Endothelial cell of umbilical vein (primary cell): Measurements from ENCODE around the gene BNIP5. TPM values are rescaled to one million over a fixed set of nuclear protein-coding genes. Genes with fewer than 3 reads are reported as not detected.

ENCODE experiments used
- BruUV-seq: library from RNA; stranded (reverse); fragments of 400-500 nt; replicated peaks from 2 replicates; lab custom pipeline; 2021; lab: Mats Ljungman, UMichigan
- CTCF ChIA-PET: fragments of 300-600, 350-600 bp; sonication (Branson Sonifier 250); formaldehyde crosslinking; loops from one replicate; lab custom pipeline; 2021; ENCODE audit warnings: antibody characterized with exemption, inconsistent platforms; lab: Charles Lee
- POLR2A ChIA-PET: fragments of 300-600, 350-600 bp; sonication (Branson Sonifier 250); formaldehyde crosslinking; loops from one replicate; lab custom pipeline; 2021; ENCODE audit warnings: antibody characterized with exemption, inconsistent platforms; lab: Charles Lee
- DNase-seq: peaks from one replicate; pipeline ENCODE4 v3.0.0-alpha.2; 2011; ENCODE audit warnings: low read depth, low spot score
- FAIRE-seq: peaks from 2 replicates; lab custom pipeline; 2011; peaks lifted over from hg19 to GRCh38; lab: Jason Lieb, UNC
- H2AFZ ChIP-seq: 2 replicates; pipeline ENCODE4 v1.6.0; 2012; ENCODE audit warnings: low read depth, low read length, control low read depth, inconsistent platforms
- H3K27ac ChIP-seq: 2 replicates; pipeline ENCODE4 v1.5.1; 2011; ENCODE audit warnings: low read depth, mild to moderate bottlenecking, control low read depth, low read length, moderate library complexity; ENCODE audit not compliant: insufficient read depth
- H3K27me3 ChIP-seq, 2 experiments: 2 replicates each; pipeline versions ENCODE4 v1.6.0 to v1.6.1; 2011; ENCODE audit warnings: low read length in 2 of 2, mixed read lengths in 1 of 2; ENCODE audit not compliant: control insufficient read depth in 2 of 2, insufficient read depth in 2 of 2
- H3K36me3 ChIP-seq, 2 experiments: 2 replicates in 1 of 2; 3 replicates in 1 of 2; pipeline ENCODE4 v1.5.1; 2011; ENCODE audit warnings: low read length in 2 of 2, mild to moderate bottlenecking in 1 of 2, moderate library complexity in 1 of 2; ENCODE audit not compliant: control insufficient read depth in 2 of 2, insufficient read depth in 2 of 2; ENCODE audit errors: extremely low read depth in 1 of 2
- H3K4me1 ChIP-seq: 3 replicates; pipeline ENCODE4 v1.5.1; 2011; ENCODE audit warnings: mild to moderate bottlenecking, low read length; ENCODE audit not compliant: control insufficient read depth, insufficient read depth; ENCODE audit errors: extremely low read depth
- H3K4me2 ChIP-seq: 2 replicates; pipeline ENCODE4 v1.6.1; 2011; ENCODE audit warnings: low read length, control low read depth, mixed read lengths; ENCODE audit not compliant: insufficient read depth
- H3K4me3 ChIP-seq, 3 experiments: fragments of 200-600 bp in 1 of 3; sonication (generic), shearing (Covaris generic) in 1 of 3; replicated peaks in 1 of 3; 2 replicates each; pipeline ENCODE4 v1.5.1; 2011 to 2016; ENCODE audit warnings: control low read depth in 3 of 3, low read length in 3 of 3, mild to moderate bottlenecking in 2 of 3, inconsistent platforms in 1 of 3, low read depth in 1 of 3, moderate library complexity in 1 of 3; ENCODE audit not compliant: insufficient read depth in 1 of 3
- H3K79me2 ChIP-seq: 2 replicates; pipeline ENCODE4 v1.6.0; 2012; ENCODE audit warnings: low read length, inconsistent platforms; ENCODE audit not compliant: control insufficient read depth, insufficient read depth
- H3K9ac ChIP-seq: replicated peaks from 2 replicates; pipeline ENCODE3; 2011; ENCODE audit warnings: low read length, control low read depth; ENCODE audit not compliant: insufficient read depth; ENCODE audit errors: extremely low read depth
- H3K9me1 ChIP-seq: replicated peaks from 3 replicates; pipeline ENCODE4 v1.6.0; 2011; ENCODE audit warnings: mild to moderate bottlenecking, low read length; ENCODE audit not compliant: control insufficient read depth, insufficient read depth; ENCODE audit errors: extremely low read depth
- H3K9me3 ChIP-seq: replicated peaks from 2 replicates; pipeline ENCODE4 v1.5.1; 2012; ENCODE audit warnings: low read length, inconsistent platforms; ENCODE audit not compliant: control insufficient read depth, insufficient read depth
- H4K20me1 ChIP-seq: replicated peaks from 2 replicates; pipeline ENCODE3; 2011; ENCODE audit warnings: mild to moderate bottlenecking, low read length; ENCODE audit not compliant: control insufficient read depth, insufficient read depth; ENCODE audit errors: extremely low read depth
- EZH2 ChIP-seq: IDR thresholded peaks from 2 replicates; pipeline ENCODE4 v1.6.1; 2012; ENCODE audit warnings: borderline replicate concordance, low read depth, mild to moderate bottlenecking, moderate library complexity, low read length, inconsistent platforms; ENCODE audit not compliant: severe bottlenecking
- FOS ChIP-seq: IDR thresholded peaks from 2 replicates; pipeline ENCODE4 v1.6.1; 2011; ENCODE audit warnings: mild to moderate bottlenecking, low read length, moderate library complexity, borderline replicate concordance; ENCODE audit not compliant: insufficient read depth
- GATA2 ChIP-seq: IDR thresholded peaks from 2 replicates; pipeline ENCODE4 v1.7.0; 2011; ENCODE audit warnings: low read depth, mild to moderate bottlenecking, moderate library complexity, mixed read lengths, low read length; ENCODE audit not compliant: insufficient read length, insufficient read depth
- JUN ChIP-seq: IDR thresholded peaks from 2 replicates; pipeline ENCODE4 v1.6.1; 2011; ENCODE audit warnings: borderline replicate concordance, low read depth; ENCODE audit not compliant: insufficient read length, insufficient read depth
- MYC ChIP-seq: IDR thresholded peaks from one replicate; pipeline ENCODE4 v1.6.1; 2011; ENCODE audit warnings: mild to moderate bottlenecking, low read depth, low read length
- POLR2A ChIP-seq: IDR thresholded peaks from 2 replicates; pipeline ENCODE4 v1.6.1; 2012; ENCODE audit warnings: low read depth, mild to moderate bottlenecking, control low read depth, low read length
- POLR2AphosphoS5 ChIP-seq: IDR thresholded peaks from 2 replicates; pipeline ENCODE4 v1.6.1; 2012; ENCODE audit warnings: low read depth, mild to moderate bottlenecking, control low read depth, low read length, moderate library complexity; ENCODE audit not compliant: insufficient read depth
- dilution Hi-C: fragments of 300-500 bp; cut with MboI; formaldehyde crosslinking; loops from one replicate; pipeline ENCODE4 v1.15.0; 2019; ENCODE audit warnings: low sequenced_read_pairs; ENCODE audit not compliant: extremely low pct_ligation_motif_present
- intact Hi-C: fragments of 100-400 bp; cut with micrococcal nuclease; formaldehyde crosslinking; loops from one replicate; pipeline ENCODE4 v1.10.0; 2022
- polyA plus RNA-seq, 4 experiments: library from polyadenylated mRNA; depleted of rRNA in 3 of 4; stranded (reverse) in 3 of 4; unstranded in 1 of 4; fragments of >200 nt; gene quantifications; 2 replicates each; pipeline versions ENCODE4 v1.2.1 to v1.2.3, GENCODE V29; 2011 to 2012; ENCODE audit warnings: missing spikeins in 1 of 4
- total RNA-seq: library from RNA; stranded (reverse); gene quantifications from 2 replicates; pipeline ENCODE4 v1.2.3, GENCODE V29; 2021
- TF ChIP-seq, protein P1 (sequence below): IDR thresholded peaks from 2 replicates; pipeline ENCODE4 v1.6.1; 2011; ENCODE audit not compliant: insufficient read depth, insufficient read length
- TF ChIP-seq, protein P2 (sequence below), 2 donors: IDR thresholded peaks; 1 replicate in 1 of 2; 2 replicates in 1 of 2; pipeline ENCODE4 v1.5.1; 2011; ENCODE audit warnings: low read length in 2 of 2, mild to moderate bottlenecking in 2 of 2, moderate library complexity in 2 of 2, control low read depth in 1 of 2, inconsistent platforms in 1 of 2, low read depth in 1 of 2; ENCODE audit not compliant: insufficient read depth in 1 of 2; ENCODE audit errors: extremely low read depth in 1 of 2

BNIP5 gene
- total and polyA plus RNA-seq, 2 donors (not counting 3 experiments of a cell fraction or from before 2014, with no cell fraction given) = not detected

DNA sequence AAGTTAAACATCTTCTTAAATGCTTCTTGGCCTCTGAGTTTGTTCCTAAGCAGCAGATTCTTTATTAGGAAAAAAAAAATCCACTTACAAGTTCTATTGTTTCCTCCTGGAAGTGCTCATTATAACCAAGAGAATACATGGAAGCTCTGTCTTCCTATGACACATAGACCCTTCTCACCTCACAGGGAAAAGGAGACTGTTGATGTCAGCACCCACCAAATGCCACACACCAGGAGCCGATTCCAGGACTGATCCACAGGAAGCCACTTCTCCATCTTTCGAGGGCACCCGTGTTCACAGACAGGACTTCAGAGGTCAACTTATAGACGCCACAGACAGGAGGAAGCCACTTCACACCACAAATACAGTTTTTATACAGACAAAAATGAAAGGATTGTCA lies 13.4 kb upstream of the BNIP5 start:
- Histone ChIP-seq H3K9me3 (no peaks in the 10 kb centered on the region), H3K4me3 (no peak overlapping the region), H2AFZ (no peak overlapping the region), H3K27ac (peak overlapping the region; percentile 98), H3K9me1 (no peaks in the 10 kb centered on the region), H4K20me1 (no peaks in the 10 kb centered on the region), H3K4me2 (peak overlapping the region; percentile 56), H3K27me3 (peaks cover 0 to 18% of the 10 kb centered on the region in 2 experiments), H3K79me2 (no peaks in the 10 kb centered on the region), H3K9ac (peak overlapping the region; percentile 91), H3K36me3 (no peaks in the 10 kb centered on the region), H3K4me1 (peaks cover 31% of the 10 kb centered on the region)
- no peak for FAIRE-seq
- intact Hi-C loops = loop anchor here (1.0 to 2.0 kb wide), 7 partner anchors 9 to 681 kb away; partner anchors contain the start of genes BRPF3 and MAPK14
- ChIA-PET CTCF (interaction anchor here (1.3 to 13.2 kb wide), 4 partner anchors 9 to 218 kb away, joined by 7 to 373 read pairs (median 50); no protein-coding TSS in a partner anchor), POLR2A (interaction anchor here (1.5 kb wide), 1 partner anchor 101 kb away, joined by 5 read pairs; no protein-coding TSS in a partner anchor)
- TF ChIP-seq, protein P1, sequence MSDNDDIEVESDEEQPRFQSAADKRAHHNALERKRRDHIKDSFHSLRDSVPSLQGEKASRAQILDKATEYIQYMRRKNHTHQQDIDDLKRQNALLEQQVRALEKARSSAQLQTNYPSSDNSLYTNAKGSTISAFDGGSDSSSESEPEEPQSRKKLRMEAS = no peak
- TF ChIP-seq JUN (peak; percentile 92), EZH2 (no peak), FOS (peak; percentile 83), POLR2A (no peak), MYC (no peak), POLR2AphosphoS5 (peak; percentile 88), GATA2 (peak; percentile 73)
- TF ChIP-seq, protein P2, sequence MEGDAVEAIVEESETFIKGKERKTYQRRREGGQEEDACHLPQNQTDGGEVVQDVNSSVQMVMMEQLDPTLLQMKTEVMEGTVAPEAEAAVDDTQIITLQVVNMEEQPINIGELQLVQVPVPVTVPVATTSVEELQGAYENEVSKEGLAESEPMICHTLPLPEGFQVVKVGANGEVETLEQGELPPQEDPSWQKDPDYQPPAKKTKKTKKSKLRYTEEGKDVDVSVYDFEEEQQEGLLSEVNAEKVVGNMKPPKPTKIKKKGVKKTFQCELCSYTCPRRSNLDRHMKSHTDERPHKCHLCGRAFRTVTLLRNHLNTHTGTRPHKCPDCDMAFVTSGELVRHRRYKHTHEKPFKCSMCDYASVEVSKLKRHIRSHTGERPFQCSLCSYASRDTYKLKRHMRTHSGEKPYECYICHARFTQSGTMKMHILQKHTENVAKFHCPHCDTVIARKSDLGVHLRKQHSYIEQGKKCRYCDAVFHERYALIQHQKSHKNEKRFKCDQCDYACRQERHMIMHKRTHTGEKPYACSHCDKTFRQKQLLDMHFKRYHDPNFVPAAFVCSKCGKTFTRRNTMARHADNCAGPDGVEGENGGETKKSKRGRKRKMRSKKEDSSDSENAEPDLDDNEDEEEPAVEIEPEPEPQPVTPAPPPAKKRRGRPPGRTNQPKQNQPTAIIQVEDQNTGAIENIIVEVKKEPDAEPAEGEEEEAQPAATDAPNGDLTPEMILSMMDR (IDR thresholded peaks at IDR 0.05; ENCODE audit: extremely low read depth in 1 of 2, insufficient read depth in 1 of 2, low read depth in 1 of 2, low read length in 2 of 2) = no peak
- dilution Hi-C loops = no loop called here
- peak; percentile 93 for DNase-seq
- BruUV-seq = TSS peak; percentile 73
